Measurements from ENCODE around the gene PRICKLE3.

DNA sequence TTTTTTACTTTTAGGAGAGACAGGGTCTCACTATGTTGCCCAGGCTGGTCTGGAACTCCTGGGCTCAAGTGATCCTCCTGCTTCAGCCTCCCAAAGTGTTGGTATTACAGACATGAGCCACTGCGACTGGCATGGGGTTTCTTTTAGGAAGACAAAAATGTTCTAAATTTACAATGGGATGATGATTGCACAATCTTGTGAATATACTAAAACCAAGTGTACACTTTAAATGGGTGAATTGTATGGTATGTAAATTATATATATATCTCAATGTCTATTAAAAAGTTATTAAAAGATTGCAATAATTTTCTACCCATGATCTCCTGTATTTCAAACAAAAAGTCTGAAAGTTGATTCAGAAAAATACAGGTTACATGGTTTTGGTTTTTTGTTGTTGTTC lies 32.7 kb downstream of the PRICKLE3 start:
- TF ChIP-seq POLR2AphosphoS5 (IDR thresholded peaks at IDR 0.05) (no peak), POLR2A (IDR thresholded peaks at IDR 0.05) (no peak)
- TF ChIP-seq, protein P1, sequence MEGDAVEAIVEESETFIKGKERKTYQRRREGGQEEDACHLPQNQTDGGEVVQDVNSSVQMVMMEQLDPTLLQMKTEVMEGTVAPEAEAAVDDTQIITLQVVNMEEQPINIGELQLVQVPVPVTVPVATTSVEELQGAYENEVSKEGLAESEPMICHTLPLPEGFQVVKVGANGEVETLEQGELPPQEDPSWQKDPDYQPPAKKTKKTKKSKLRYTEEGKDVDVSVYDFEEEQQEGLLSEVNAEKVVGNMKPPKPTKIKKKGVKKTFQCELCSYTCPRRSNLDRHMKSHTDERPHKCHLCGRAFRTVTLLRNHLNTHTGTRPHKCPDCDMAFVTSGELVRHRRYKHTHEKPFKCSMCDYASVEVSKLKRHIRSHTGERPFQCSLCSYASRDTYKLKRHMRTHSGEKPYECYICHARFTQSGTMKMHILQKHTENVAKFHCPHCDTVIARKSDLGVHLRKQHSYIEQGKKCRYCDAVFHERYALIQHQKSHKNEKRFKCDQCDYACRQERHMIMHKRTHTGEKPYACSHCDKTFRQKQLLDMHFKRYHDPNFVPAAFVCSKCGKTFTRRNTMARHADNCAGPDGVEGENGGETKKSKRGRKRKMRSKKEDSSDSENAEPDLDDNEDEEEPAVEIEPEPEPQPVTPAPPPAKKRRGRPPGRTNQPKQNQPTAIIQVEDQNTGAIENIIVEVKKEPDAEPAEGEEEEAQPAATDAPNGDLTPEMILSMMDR (IDR thresholded peaks at IDR 0.05), result no peak
